NB4 (cell line): Measurements from ENCODE around the gene WNT9B.
"Not testable (repeated sequence)": the region's sequence is repeated elsewhere in the genome, so short reads cannot be mapped to it uniquely, and the experiment has no call there.

Experiments used
- DNase-seq: peaks from one replicate; pipeline ENCODE4 v3.0.0; 2010; ENCODE audit warnings: low read depth
- H3K4me3 ChIP-seq: one replicate; pipeline ENCODE4 v1.5.1; 2011; ENCODE audit warnings: mild to moderate bottlenecking, low read depth, low read length, moderate library complexity
- MYC ChIP-seq: IDR thresholded peaks from 2 replicates; pipeline ENCODE4 v1.6.1; 2011; ENCODE audit warnings: low read depth, low read length
- POLR2A ChIP-seq: IDR thresholded peaks from 2 replicates; pipeline ENCODE4 v1.6.1; 2011; ENCODE audit warnings: mild to moderate bottlenecking; ENCODE audit not compliant: insufficient read length; ENCODE audit errors: extremely low read depth
- TF ChIP-seq, protein P1 (sequence below): IDR thresholded peaks from one replicate; pipeline ENCODE4 v1.5.1; 2012; ENCODE audit warnings: low read depth, low read length
- TF ChIP-seq, protein P2 (sequence below): IDR thresholded peaks from 2 replicates; pipeline ENCODE4 v1.6.1; 2011; ENCODE audit warnings: low read depth, low read length

The WNT9B gene

DNA sequence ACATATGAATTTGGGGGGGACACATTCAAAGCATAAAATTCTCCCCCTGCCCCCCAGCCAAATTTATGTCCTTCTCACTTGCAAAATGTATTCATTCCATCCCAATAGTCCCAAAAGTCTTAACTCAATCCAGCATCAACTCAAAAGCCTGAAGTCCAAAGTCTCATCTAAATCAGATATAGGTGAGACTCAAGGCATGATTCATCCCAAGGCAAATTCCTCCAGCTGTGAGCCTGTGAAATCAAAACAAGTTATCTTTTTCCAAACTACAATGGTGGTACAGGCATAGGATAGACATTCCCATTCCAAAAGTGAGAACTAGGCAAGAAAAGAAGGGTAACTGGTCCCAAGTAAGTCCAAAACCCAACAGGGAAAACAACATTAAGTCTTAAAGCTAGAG, 65.7 kb downstream of the WNT9B start:
- DNase-seq = no peak
- TF ChIP-seq, protein P1, sequence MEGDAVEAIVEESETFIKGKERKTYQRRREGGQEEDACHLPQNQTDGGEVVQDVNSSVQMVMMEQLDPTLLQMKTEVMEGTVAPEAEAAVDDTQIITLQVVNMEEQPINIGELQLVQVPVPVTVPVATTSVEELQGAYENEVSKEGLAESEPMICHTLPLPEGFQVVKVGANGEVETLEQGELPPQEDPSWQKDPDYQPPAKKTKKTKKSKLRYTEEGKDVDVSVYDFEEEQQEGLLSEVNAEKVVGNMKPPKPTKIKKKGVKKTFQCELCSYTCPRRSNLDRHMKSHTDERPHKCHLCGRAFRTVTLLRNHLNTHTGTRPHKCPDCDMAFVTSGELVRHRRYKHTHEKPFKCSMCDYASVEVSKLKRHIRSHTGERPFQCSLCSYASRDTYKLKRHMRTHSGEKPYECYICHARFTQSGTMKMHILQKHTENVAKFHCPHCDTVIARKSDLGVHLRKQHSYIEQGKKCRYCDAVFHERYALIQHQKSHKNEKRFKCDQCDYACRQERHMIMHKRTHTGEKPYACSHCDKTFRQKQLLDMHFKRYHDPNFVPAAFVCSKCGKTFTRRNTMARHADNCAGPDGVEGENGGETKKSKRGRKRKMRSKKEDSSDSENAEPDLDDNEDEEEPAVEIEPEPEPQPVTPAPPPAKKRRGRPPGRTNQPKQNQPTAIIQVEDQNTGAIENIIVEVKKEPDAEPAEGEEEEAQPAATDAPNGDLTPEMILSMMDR = no peak
- TF ChIP-seq MYC (no peak), POLR2A (no peak)
- TF ChIP-seq, protein P2, sequence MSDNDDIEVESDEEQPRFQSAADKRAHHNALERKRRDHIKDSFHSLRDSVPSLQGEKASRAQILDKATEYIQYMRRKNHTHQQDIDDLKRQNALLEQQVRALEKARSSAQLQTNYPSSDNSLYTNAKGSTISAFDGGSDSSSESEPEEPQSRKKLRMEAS = no peak
- H3K4me3 ChIP-seq = no peak overlapping the region

- DNase-seq = no peak
- no peak for TF ChIP-seq MYC
- TF ChIP-seq, protein P1 = no peak
- TF ChIP-seq POLR2A = no peak
- TF ChIP-seq, protein P2 = no peak
- H3K4me3 ChIP-seq = no peak overlapping the region
Measured at GRCh38 chr17:46917516-46917915, 66.1 kb downstream of the WNT9B start.

DNA sequence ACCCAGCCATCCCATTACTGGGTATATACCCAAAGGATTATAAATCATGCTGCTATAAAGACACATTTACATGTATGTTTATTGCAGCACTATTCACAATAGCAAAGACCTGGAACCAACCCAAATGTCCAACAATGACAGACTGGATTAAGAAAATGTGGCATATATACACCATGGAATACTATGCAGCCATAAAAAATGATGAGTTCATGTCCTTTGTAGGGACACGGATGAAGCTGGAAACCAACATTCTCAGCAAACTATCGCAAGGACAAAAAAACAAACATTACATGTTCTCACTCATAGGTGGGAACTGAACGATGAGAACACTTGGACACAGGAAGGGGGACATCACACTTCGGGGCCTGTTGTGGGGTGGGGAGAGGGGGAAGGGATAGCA, 70.6 kb downstream of the WNT9B start:
- not testable (repeated sequence) for DNase-seq
- H3K4me3 ChIP-seq = peak overlapping the region; percentile 85

DNA sequence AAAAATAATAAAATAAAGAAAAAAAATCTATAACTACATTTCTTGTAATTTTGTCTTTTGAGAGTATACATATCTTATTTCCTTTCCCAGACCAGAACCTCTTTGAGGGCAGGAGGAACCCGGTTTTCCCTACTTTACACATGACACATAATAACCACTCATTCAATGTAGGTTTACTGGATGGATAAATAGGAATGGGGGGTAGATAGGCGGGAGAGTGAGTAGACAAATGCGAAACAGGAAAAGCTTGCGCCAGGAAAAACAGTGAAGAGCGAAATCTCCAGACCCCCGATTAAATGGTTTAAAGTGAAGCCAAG, 71.1 kb downstream of the WNT9B start:
- DNase-seq = no peak
- H3K4me3 ChIP-seq = peak overlapping the region; percentile 85
- TF ChIP-seq, protein P1 = no peak
- TF ChIP-seq, protein P2 = no peak
- no peak for TF ChIP-seq POLR2A
- TF ChIP-seq MYC = no peak; the same call in 1 of the 2 replicates

DNA sequence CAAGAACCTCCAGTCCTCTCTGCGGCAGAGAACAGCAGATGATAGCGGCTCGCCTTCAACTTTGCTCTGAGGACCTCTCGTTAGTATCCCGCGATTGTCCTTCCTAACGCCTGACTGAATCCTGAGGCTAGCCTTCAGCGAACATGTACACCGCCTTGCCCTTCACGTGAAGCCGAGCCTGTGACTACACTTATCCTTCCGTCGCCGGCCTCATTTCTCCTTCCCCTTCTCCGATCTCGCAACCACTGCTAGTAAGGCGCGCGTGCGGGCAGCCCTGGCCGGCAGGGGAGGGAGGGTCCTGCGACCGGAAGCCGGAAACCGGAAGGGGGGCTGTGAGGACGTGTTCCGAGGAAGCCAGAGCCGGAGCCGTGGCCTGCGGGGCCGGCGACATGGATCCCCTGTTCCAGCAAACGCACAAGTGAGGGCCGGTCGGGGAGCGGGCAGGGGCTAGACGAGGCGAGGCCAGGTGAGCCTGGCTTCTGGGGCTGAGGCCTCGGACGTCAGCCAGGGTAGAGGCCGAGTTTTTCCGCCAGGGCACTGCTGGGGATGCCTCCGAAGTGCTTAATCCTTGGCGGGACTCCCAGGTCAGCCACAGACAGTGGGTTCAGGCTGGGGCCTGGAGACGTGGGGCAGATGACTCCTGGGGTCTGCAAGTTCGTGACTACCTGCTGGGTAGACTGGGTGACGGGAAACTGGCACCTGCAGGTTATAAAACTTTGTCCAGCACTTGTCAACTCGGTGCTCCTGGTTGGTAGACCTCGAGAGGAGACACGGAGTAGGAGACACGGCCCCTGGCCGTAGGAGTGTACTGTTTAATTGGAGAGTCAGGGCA, 71.6 kb downstream of the WNT9B start, which contains the start of gene GOSR2:
GOSR2 (plus strand) TSS at position 357 of the 832 bp plus-strand sequence; CDS start at position 390, 33 bp downstream.
- TF ChIP-seq MYC = peak; percentile 55; the same call in 1 of the 2 replicates
- TF ChIP-seq, protein P2 = peak; percentile 74; the same call in 1 of the 2 replicates
- TF ChIP-seq, protein P1 = no peak
- peak; percentile 82 for TF ChIP-seq POLR2A
- peak within 1 kb of the TSS; percentile 85 for H3K4me3 ChIP-seq
- peak; percentile 95 for DNase-seq

DNA sequence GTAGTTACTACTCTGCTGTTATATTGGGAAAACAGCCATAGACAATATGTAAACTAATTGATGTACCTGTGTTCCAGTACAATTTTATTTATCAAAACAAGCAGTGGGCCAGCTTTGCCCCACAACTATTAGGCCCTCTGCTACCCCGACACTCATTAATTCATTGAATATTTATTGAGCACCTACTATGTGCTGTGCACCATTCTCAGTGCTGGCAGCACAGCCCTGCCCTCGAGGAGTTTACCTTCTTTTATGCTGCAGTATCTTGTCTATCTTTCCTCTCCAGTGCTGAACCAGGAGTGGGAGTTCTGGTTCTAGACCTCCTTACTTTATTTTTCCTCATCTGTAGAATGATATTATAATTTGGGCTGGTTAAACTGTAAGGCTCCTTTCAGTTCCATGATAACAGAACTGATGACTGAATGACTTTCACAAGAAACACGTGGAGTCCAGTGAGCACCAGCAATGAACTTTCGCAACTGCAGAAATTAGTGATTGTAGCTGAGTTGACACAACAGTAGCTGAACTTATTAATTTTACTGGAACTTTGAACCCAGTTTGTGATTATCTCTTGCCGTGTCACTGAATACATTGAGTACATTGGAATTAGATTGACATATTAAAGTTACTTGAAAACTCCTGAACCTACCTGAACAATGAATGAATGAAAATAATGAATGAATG, 73.9 kb downstream of the WNT9B start:
- H3K4me3 ChIP-seq = no peak overlapping the region
- TF ChIP-seq, protein P1 = no peak
- TF ChIP-seq, protein P2 = peak; percentile 42; the same call in 1 of the 2 replicates
- peak; percentile 14 for DNase-seq
